MM.1S (cell line): ENCODE data around the gene CHRNA1.

Source experiments
- DNase-seq: peaks from one replicate; pipeline ENCODE4 v3.0.0-alpha.2; 2015
- H2AFZ ChIP-seq: fragments of 300-600 bp; sonication (generic); 2 replicates; pipeline ENCODE4 v1.6.0; 2016; ENCODE audit warnings: antibody characterized with exemption, low read length
- H3F3A ChIP-seq: fragments of 300-600 bp; sonication (generic); 2 replicates; pipeline ENCODE4 v1.6.1; 2016; ENCODE audit warnings: mild to moderate bottlenecking, antibody characterized with exemption, low read length, moderate library complexity, mixed read lengths; ENCODE audit not compliant: insufficient read depth
- H3K27ac ChIP-seq: fragments of 300-600 bp; sonication (generic); 2 replicates; pipeline ENCODE4 v1.5.1; 2016; ENCODE audit warnings: mild to moderate bottlenecking, low read length
- H3K27me3 ChIP-seq: fragments of 300-600 bp; sonication (generic); replicated peaks from 2 replicates; pipeline ENCODE4 v1.6.0; 2016; ENCODE audit warnings: low read length; ENCODE audit not compliant: insufficient read depth
- H3K36me3 ChIP-seq: fragments of 300-600 bp; sonication (generic); replicated peaks from 2 replicates; pipeline ENCODE4 v1.6.1; 2016; ENCODE audit warnings: mild to moderate bottlenecking, low read length, mixed read lengths; ENCODE audit not compliant: insufficient read depth
- H3K4me1 ChIP-seq: fragments of 300-600 bp; sonication (generic); 2 replicates; pipeline ENCODE4 v1.6.1; 2016; ENCODE audit warnings: low read length, mixed read lengths
- H3K4me2 ChIP-seq: fragments of 300-600 bp; sonication (generic); 2 replicates; pipeline ENCODE4 v1.6.0; 2016; ENCODE audit warnings: low read depth, low read length
- H3K4me3 ChIP-seq: fragments of 300-600 bp; sonication (generic); 2 replicates; pipeline ENCODE4 v1.5.1; 2016; ENCODE audit warnings: low read length, mixed read lengths
- H3K79me2 ChIP-seq: fragments of 300-600 bp; sonication (generic); 2 replicates; pipeline ENCODE4 v1.6.1; 2016; ENCODE audit warnings: mixed run types, low read length, mixed read lengths
- H3K9ac ChIP-seq: fragments of 300-600 bp; sonication (generic); 2 replicates; pipeline ENCODE4 v1.6.1; 2016; ENCODE audit warnings: low read length, mixed read lengths
- H3K9me2 ChIP-seq: fragments of 300-600 bp; sonication (generic); replicated peaks from 2 replicates; pipeline ENCODE4 v1.6.1; 2016; ENCODE audit warnings: mild to moderate bottlenecking, low read length, mixed read lengths; ENCODE audit not compliant: insufficient read depth
- H3K9me3 ChIP-seq: fragments of 300-600 bp; sonication (generic); replicated peaks from 2 replicates; pipeline ENCODE4 v1.6.1; 2016; ENCODE audit warnings: mild to moderate bottlenecking, low read length, mixed read lengths; ENCODE audit not compliant: insufficient read depth
- H4K20me1 ChIP-seq: fragments of 300-600 bp; sonication (generic); 2 replicates; pipeline ENCODE4 v1.6.1; 2016; ENCODE audit warnings: mild to moderate bottlenecking, low read length, moderate library complexity, mixed read lengths; ENCODE audit not compliant: insufficient read depth
- EZH2 ChIP-seq: fragments of 300-600 bp; sonication (generic); optimal IDR thresholded peaks from 2 replicates; pipeline ENCODE3; 2017; ENCODE audit warnings: low read depth, mild to moderate bottlenecking, antibody characterized with exemption, low read length, mixed read lengths
- EZH2phosphoT487 ChIP-seq: fragments of 300-600 bp; sonication (generic); IDR thresholded peaks from 2 replicates; pipeline ENCODE4 v1.6.1; 2018; ENCODE audit warnings: antibody characterized with exemption, low read length
- TF ChIP-seq, protein P1 (sequence below): fragments of 300-600 bp; sonication (generic); IDR thresholded peaks from 2 replicates; pipeline ENCODE4 v1.5.1; 2016; ENCODE audit warnings: antibody characterized with exemption, low read length, mixed read lengths

Gene CHRNA1

GRCh38 chr2:174780191-174780840, 16.0 kb upstream of the CHRNA1 start:
- DNase-seq: no peak
- Histone ChIP-seq H3K9me3 (no peaks in the 10 kb centered on the region), H2AFZ (no peak overlapping the region), H3K27me3 (no peaks in the 10 kb centered on the region), H3K4me3 (no peak overlapping the region), H3K4me2 (no peak overlapping the region), H4K20me1 (no peaks in the 10 kb centered on the region), H3K9ac (no peak overlapping the region), H3F3A (no peaks in the 10 kb centered on the region), H3K79me2 (no peaks in the 10 kb centered on the region), H3K9me2 (no peaks in the 10 kb centered on the region), H3K4me1 (no peaks in the 10 kb centered on the region), H3K27ac (no peak overlapping the region), H3K36me3 (no peaks in the 10 kb centered on the region)
- TF ChIP-seq EZH2phosphoT487 (no peak), EZH2 (no peak)
- TF ChIP-seq, protein P1, sequence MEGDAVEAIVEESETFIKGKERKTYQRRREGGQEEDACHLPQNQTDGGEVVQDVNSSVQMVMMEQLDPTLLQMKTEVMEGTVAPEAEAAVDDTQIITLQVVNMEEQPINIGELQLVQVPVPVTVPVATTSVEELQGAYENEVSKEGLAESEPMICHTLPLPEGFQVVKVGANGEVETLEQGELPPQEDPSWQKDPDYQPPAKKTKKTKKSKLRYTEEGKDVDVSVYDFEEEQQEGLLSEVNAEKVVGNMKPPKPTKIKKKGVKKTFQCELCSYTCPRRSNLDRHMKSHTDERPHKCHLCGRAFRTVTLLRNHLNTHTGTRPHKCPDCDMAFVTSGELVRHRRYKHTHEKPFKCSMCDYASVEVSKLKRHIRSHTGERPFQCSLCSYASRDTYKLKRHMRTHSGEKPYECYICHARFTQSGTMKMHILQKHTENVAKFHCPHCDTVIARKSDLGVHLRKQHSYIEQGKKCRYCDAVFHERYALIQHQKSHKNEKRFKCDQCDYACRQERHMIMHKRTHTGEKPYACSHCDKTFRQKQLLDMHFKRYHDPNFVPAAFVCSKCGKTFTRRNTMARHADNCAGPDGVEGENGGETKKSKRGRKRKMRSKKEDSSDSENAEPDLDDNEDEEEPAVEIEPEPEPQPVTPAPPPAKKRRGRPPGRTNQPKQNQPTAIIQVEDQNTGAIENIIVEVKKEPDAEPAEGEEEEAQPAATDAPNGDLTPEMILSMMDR: no peak

DNA sequence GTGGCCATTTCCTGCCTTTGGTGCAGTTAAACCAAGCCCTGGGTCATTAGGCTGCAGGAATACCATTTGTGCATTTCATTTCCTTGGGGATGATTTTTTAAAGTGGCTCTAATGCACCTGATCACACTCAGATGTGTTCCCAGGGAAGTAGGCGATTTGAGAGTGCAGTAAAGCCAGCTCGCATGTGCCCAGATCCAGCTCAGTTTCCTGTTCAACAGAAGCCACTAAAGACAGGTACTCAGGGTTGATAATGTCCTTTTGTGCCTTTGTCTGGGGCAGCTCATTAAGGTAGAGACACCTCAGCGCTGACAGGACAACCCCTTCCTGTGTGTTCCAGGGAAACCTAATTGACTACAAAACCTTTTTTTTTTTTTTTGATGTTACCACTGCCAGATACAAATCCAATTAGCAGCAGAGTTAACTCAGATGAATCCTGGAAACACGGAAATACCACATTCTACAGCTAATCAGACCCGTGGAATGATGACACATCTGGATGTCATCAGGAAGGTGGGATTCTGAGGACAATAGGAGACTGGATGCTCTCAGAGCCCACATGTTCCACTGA, 15.2 kb upstream of the CHRNA1 start:
- H3K27ac ChIP-seq: no peak overlapping the region

DNA sequence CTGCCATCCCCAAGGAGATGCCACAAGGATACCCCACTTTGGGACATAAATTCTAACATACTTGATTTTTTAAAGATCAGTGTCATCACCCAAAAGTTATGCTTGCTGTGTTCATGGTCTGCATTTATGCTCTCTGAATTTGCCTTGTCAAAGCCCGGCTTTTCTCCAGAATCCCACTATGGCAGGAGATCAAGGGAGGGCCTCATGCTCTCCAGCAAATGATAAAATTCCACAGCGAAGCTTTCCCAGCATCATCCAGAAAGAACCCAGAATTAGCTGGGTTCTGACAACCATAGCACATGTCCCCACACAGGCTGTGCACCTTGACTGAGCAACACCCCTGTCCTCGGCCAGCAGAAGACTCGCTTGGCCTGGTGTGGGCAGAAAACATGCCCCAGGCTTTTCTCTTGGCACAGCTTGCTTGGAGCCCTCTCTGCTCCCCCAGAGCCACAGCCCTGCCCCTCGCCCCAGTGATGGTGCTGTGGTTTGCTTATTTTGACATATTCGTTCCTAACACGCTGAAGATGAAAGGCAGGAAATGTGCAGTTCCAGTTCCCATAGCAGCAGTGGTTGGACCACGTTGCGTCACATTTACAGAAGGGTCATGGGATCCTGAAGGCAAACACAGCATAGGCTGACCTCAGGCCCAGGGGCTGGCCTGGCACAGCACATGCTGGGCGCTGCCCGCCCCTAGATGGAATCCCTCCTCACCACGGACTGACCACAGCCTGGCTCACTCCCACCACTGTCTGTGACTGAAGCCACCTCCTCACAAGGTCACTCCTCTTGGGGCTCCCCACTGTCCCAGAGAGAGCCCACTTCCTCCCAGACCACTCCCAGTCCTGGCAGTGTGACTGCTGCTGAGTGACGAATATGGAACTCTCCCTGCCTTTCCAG, 14.1 kb upstream of the CHRNA1 start:
- Histone ChIP-seq H3K4me3 (no peak overlapping the region), H3K9me2 (no peaks in the 10 kb centered on the region), H2AFZ (no peak overlapping the region), H3K36me3 (no peaks in the 10 kb centered on the region), H3K9me3 (no peaks in the 10 kb centered on the region), H3F3A (no peaks in the 10 kb centered on the region), H3K27me3 (no peaks in the 10 kb centered on the region), H4K20me1 (no peaks in the 10 kb centered on the region), H3K9ac (no peak overlapping the region), H3K27ac (no peak overlapping the region), H3K79me2 (no peaks in the 10 kb centered on the region), H3K4me1 (no peaks in the 10 kb centered on the region), H3K4me2 (no peak overlapping the region)
- DNase-seq: no peak
- TF ChIP-seq EZH2 (no peak), EZH2phosphoT487 (no peak)
- TF ChIP-seq, protein P1: no peak

More for the DNA sequence above, 15.2 kb upstream of the CHRNA1 start:
- H3K4me1 ChIP-seq: no peaks in the 10 kb centered on the region
- H2AFZ ChIP-seq: no peak overlapping the region
- no peak for DNase-seq
- H3F3A ChIP-seq: no peaks in the 10 kb centered on the region
- TF ChIP-seq EZH2phosphoT487 (no peak), EZH2 (no peak)
- TF ChIP-seq, protein P1: no peak
- no peak overlapping the region for H3K9ac ChIP-seq
- no peaks in the 10 kb centered on the region for H3K9me3 ChIP-seq
- H3K4me2 ChIP-seq: no peak overlapping the region
- H3K9me2 ChIP-seq: no peaks in the 10 kb centered on the region
- H3K36me3 ChIP-seq: no peaks in the 10 kb centered on the region
- no peak overlapping the region for H3K4me3 ChIP-seq
- H3K27me3 ChIP-seq: no peaks in the 10 kb centered on the region
- no peaks in the 10 kb centered on the region for H4K20me1 ChIP-seq
- H3K79me2 ChIP-seq: no peaks in the 10 kb centered on the region
